Measurements from ENCODE around the gene PSMB10.

- TF ChIP-seq CTCF (IDR thresholded peaks at IDR 0.05) (no peak), POLR2A (IDR thresholded peaks at IDR 0.05) (no peak), POLR2AphosphoS5 (IDR thresholded peaks at IDR 0.05) (no peak)
Observed at GRCh38 chr16:67967183-67967957, 30.7 kb upstream of the PSMB10 start.
